Activated naive CD8-positive, alpha-beta T cell (primary cell): ENCODE measurements around the gene RASIP1.
A peak's percentile ranks its signal among the peaks of the same experiment; 100 is the strongest.
"Not testable (repeated sequence)": the region's sequence is repeated elsewhere in the genome, so short reads cannot be mapped to it uniquely, and the experiment has no call there.

ENCODE experiments used
- H3K27ac Mint-ChIP-seq: one replicate; pipeline ENCODE4 v1.8.0; 2021; ENCODE audit warnings: mixed read lengths
- H3K27me3 Mint-ChIP-seq: one replicate; pipeline ENCODE4 v1.8.0; 2021; ENCODE audit warnings: mixed read lengths
- H3K36me3 Mint-ChIP-seq: one replicate; pipeline ENCODE4 v1.8.0; 2021; ENCODE audit warnings: mixed read lengths
- H3K4me1 Mint-ChIP-seq: one replicate; pipeline ENCODE4 v1.8.0; 2021; ENCODE audit warnings: low read depth, mixed read lengths
- H3K4me3 Mint-ChIP-seq: one replicate; pipeline ENCODE4 v1.8.0; 2021; ENCODE audit warnings: mild to moderate bottlenecking, mixed read lengths
- H3K9me3 Mint-ChIP-seq: one replicate; pipeline ENCODE4 v1.8.0; 2021; ENCODE audit warnings: low read depth, mixed read lengths

Gene RASIP1

DNA sequence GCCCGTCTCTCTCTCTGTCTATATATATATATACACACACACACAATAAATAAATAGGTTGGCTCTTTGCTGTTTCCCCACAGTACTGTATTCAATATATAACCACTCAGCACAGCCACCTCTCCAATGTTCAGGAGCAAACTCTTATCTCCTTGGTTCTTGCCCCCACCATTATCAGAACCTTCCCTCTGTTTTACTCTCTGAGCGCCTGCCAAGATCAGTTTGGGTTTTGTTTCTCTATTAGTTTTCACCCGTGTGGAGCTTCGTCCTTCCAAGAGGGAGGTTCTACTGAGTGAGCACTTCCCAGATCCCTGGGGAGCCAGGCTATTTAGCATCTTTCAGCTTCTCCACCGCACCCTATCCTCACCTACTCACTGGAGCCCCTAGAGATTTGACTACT lies 25.4 kb upstream of the RASIP1 start:
- H3K4me1 Mint-ChIP-seq, H3K27me3 Mint-ChIP-seq, H3K27ac Mint-ChIP-seq, H3K9me3 Mint-ChIP-seq, H3K4me3 Mint-ChIP-seq, H3K36me3 Mint-ChIP-seq: not testable (repeated sequence)

- no peak overlapping the region for H3K4me3 Mint-ChIP-seq
- H3K27me3 Mint-ChIP-seq: no peaks in the 10 kb centered on the region
- H3K4me1 Mint-ChIP-seq: peaks cover 6% of the 10 kb centered on the region
- no peak overlapping the region for H3K27ac Mint-ChIP-seq
- H3K9me3 Mint-ChIP-seq: no peaks in the 10 kb centered on the region
- H3K36me3 Mint-ChIP-seq: no peaks in the 10 kb centered on the region
Observed at GRCh38 chr19:48760504-48761205, 20.2 kb upstream of the RASIP1 start.

GRCh38 chr19:48757741-48758144 lies 17.3 kb upstream of the RASIP1 start:
- Mint-ChIP-seq H3K27ac (no peak overlapping the region), H3K27me3 (peaks cover 8% of the 10 kb centered on the region), H3K4me3 (no peak overlapping the region), H3K36me3 (no peaks in the 10 kb centered on the region), H3K9me3 (no peaks in the 10 kb centered on the region), H3K4me1 (peaks cover 13% of the 10 kb centered on the region)

DNA sequence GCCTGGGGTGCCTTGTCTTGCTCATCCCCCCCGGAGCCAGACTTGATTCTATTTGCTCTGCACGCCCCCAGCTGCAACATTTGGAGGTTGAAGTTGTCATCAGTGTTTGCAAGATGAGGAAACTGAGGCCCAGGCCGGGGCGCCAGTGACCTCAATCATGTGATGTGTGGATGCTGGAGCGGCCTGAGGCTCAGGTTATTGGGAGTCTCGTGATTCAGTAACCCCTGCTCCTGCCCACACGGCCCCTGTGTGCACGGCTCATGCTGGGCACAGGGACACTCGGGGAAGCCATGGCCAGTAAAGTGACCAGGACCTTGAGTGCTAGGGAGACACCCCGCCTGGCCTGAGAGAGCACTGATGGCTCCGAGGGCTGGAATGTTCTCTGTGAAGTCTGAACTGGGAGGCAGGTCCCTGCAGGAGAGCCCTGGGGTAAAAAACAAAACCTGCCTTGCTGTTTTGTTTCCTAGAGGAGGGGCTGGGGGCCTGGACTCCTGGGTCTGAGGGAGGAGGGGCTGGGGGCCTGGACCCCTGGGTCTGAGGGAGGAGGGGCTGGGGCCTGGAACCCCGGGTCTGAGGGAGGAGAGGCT lies 16.8 kb upstream of the RASIP1 start:
- Mint-ChIP-seq H3K4me1 (peaks cover 14% of the 10 kb centered on the region), H3K27me3 (peaks cover 8% of the 10 kb centered on the region), H3K36me3 (no peaks in the 10 kb centered on the region), H3K27ac (no peak overlapping the region), H3K9me3 (no peaks in the 10 kb centered on the region), H3K4me3 (no peak overlapping the region)

DNA sequence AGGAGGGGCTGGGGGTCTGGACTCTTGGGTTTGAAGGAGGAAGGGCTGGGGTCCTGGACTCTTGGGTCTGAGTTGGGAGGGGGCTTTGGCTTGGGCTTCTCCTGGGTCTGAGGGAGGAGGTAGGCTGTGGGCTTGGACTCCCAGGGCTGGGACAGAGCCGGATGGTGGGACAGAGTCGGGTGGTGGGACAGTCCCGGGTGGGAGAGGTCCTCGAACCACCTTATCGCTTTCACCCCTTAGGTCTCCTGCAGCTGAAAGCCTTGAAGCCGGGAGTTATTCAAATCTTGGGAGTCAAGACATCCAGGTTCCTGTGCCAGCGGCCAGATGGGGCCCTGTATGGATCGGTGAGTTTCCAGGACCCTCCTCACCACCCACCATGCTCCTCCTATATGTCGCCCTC lies 16.3 kb upstream of the RASIP1 start:
- no peak overlapping the region for H3K4me3 Mint-ChIP-seq

DNA sequence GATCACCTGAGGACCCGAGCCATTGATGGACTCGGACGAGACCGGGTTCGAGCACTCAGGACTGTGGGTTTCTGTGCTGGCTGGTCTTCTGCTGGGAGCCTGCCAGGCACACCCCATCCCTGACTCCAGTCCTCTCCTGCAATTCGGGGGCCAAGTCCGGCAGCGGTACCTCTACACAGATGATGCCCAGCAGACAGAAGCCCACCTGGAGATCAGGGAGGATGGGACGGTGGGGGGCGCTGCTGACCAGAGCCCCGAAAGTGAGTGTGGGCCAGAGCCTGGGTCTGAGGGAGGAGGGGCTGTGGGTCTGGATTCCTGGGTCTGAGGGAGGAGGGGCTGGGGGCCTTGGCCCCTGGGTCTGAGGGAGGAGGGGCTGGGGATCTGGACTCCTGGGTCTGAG lies 15.8 kb upstream of the RASIP1 start:
- Mint-ChIP-seq H3K27me3 (peaks cover 9% of the 10 kb centered on the region), H3K27ac (no peak overlapping the region), H3K4me3 (no peak overlapping the region), H3K9me3 (no peaks in the 10 kb centered on the region), H3K4me1 (peaks cover 18% of the 10 kb centered on the region), H3K36me3 (no peaks in the 10 kb centered on the region)

More for the DNA sequence above, 16.3 kb upstream of the RASIP1 start:
- Mint-ChIP-seq H3K9me3 (no peaks in the 10 kb centered on the region), H3K36me3 (no peaks in the 10 kb centered on the region), H3K27ac (no peak overlapping the region), H3K27me3 (peaks cover 8% of the 10 kb centered on the region), H3K4me1 (peaks cover 17% of the 10 kb centered on the region)

- H3K27ac Mint-ChIP-seq: no peak overlapping the region
- peaks cover 20% of the 10 kb centered on the region for H3K4me1 Mint-ChIP-seq
- no peak overlapping the region for H3K4me3 Mint-ChIP-seq
- H3K36me3 Mint-ChIP-seq: no peaks in the 10 kb centered on the region
- H3K9me3 Mint-ChIP-seq: no peaks in the 10 kb centered on the region
- peaks cover 11% of the 10 kb centered on the region for H3K27me3 Mint-ChIP-seq
Observed at GRCh38 chr19:48755787-48756186, 15.4 kb upstream of the RASIP1 start.

DNA sequence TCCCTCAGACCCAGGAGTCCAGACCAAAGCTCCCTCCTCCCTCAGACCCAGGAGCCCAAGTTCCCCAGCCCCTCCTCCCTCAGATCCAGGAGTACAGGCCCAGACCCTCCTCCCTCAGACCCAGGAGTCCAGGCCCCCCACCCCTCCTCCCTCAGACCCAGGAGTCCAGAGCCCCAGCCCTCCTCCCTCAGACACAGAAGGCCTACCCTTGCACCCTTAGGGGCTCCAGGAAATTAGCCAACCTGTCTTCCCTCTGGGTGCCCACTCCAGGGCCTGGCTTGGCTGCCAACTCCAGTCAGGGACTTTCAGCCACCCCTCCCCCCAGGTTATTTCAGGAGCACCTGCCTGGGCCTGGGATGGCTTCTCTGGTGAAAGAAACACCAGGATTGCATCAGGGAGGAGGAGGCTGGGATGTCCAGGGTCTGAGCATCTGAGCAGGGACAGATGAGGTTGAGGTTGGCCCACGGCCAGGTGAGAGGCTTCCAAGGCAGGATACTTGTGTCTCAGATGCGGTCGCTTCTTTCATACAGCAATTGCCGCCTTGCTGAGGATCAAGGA lies 14.8 kb upstream of the RASIP1 start, which contains the start of gene FGF21:
Gene FGF21, plus strand, starts transcription at position 441 of the 558 bp plus-strand sequence. CDS start 713 bp downstream, outside the sequence.
- Mint-ChIP-seq H3K27me3 (peaks cover 11% of the 10 kb centered on the region), H3K27ac (no peak within 1 kb of the TSS), H3K36me3 (no peaks in the 10 kb centered on the region), H3K4me3 (no peak within 1 kb of the TSS), H3K9me3 (no peaks in the 10 kb centered on the region), H3K4me1 (peaks cover 14% of the 10 kb centered on the region)

DNA sequence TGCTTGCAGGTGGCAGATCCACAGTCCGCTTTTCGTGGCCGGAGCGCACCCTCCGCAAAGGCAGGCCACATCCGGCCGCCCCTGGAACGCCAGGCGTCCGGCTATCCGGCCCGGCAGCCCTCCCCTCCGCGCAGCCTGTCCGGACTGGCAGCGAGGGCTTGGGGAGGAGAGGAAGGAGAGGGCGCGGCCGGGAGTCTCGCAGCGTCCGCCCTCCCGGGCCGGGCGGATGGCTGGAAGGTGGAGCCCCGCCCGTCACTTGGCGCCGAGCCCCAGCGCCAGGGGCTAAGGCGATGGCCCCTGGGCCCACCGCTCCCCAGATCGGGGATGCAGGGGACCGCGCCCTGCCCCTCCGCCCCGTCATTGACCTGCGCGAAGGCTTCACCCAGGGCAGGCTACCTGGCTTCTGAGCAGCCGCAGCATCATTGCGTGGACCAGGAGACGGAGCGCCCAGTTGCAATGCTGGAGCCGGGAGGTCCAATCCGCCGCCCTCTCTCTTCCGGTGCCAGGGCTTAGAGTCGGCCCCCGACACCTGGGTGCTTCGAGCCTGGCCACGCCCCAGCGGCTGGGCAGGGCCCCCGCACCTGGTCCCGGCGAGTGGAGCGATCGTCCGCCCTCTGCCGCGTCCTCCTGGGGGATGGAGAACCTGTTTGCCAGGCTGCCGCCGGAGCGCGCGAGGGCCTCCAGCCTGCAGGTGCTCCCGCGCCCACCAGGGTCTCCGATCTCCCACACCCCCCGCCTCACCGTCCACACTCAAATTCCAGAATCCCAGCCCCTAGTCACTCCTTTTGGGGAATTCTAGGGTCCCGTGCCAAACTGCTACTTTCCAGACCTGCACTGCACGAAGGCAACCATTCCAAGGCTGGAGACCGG lies 12.3 kb upstream of the RASIP1 start, which contains the start of gene FUT1:
Gene FUT1, minus strand, starts transcription at position 146 of the 870 bp plus-strand sequence. CDS start 1,360 bp downstream, outside the sequence.
- Mint-ChIP-seq H3K4me1 (peaks cover 14% of the 10 kb centered on the region), H3K9me3 (no peaks in the 10 kb centered on the region), H3K27ac (no peak within 1 kb of the TSS), H3K4me3 (peak within 1 kb of the TSS; percentile 85), H3K27me3 (peaks cover 11% of the 10 kb centered on the region), H3K36me3 (no peaks in the 10 kb centered on the region)

DNA sequence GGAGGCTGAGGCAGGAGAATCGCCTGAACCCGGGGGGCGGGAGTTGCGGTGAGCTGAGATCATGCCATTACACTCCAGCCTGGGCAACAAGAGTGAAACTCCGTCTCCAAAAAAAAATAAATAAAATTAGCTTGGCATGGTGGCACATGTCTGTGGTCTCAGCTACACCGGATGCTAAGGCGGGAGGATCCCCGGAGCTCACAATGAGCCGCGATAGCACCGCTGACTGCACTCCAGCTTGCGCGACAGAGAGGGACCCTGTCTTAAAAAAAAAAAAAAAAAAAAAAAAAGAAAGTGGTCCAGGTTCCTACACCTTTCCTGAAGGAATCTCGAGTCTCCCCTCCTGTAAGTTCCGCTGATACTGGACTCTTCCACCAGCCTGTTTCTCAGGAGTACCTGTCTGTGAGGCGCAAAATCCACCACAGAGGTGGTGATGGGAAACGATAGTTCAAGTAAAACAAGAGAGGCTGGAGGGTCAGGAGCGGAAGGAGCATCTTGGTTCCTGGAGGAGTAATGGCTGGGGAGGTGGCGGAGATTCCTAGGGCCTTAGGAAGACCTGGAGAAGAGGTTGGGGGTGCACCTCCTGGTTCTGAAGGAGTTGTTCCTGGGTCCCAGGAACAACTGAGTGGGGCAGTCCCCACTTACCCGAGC lies 11.6 kb upstream of the RASIP1 start:
- Mint-ChIP-seq H3K9me3 (no peaks in the 10 kb centered on the region), H3K4me1 (peaks cover 14% of the 10 kb centered on the region), H3K36me3 (no peaks in the 10 kb centered on the region), H3K4me3 (peak overlapping the region; percentile 85), H3K27ac (no peak overlapping the region), H3K27me3 (peaks cover 11% of the 10 kb centered on the region)

- Mint-ChIP-seq H3K9me3 (no peaks in the 10 kb centered on the region), H3K36me3 (no peaks in the 10 kb centered on the region), H3K27ac (no peak overlapping the region), H3K4me3 (peak overlapping the region; percentile 46), H3K4me1 (peaks cover 17% of the 10 kb centered on the region), H3K27me3 (peaks cover 14% of the 10 kb centered on the region)
Observed at GRCh38 chr19:48750771-48751504, 10.5 kb upstream of the RASIP1 start.

DNA sequence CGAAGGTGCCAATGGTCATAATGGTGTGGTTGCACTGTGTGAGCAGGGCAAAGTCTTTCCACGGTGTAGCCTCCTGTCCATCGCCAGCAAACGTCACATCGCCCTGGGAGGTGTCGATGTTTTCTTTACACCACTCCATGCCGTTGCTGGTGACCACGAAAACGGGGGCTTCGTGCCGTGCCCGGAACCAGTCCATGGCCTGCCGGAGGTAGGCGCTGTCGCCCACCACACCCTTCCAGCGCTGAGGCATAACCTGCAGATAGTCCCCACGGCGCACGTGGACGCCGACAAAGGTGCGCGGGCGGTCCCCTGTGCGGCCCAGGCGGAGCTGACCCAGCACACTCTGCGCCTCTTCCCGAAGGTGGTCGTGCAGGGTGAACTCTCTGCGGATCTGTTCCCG lies 9.9 kb upstream of the RASIP1 start:
- peaks cover 16% of the 10 kb centered on the region for H3K27me3 Mint-ChIP-seq
- no peak overlapping the region for H3K4me3 Mint-ChIP-seq
- H3K36me3 Mint-ChIP-seq: no peaks in the 10 kb centered on the region
- no peak overlapping the region for H3K27ac Mint-ChIP-seq
- peaks cover 19% of the 10 kb centered on the region for H3K4me1 Mint-ChIP-seq
- H3K9me3 Mint-ChIP-seq: no peaks in the 10 kb centered on the region

- no peaks in the 10 kb centered on the region for H3K9me3 Mint-ChIP-seq
- no peaks in the 10 kb centered on the region for H3K36me3 Mint-ChIP-seq
- H3K27me3 Mint-ChIP-seq: peaks cover 16% of the 10 kb centered on the region
- peaks cover 19% of the 10 kb centered on the region for H3K4me1 Mint-ChIP-seq
- H3K4me3 Mint-ChIP-seq: no peak overlapping the region
- H3K27ac Mint-ChIP-seq: no peak overlapping the region
Observed at GRCh38 chr19:48749571-48750198, 9.3 kb upstream of the RASIP1 start.
